ENCODE data around the gene CCDC13. TPM values are rescaled to one million over a fixed set of nuclear protein-coding genes. Genes with fewer than 3 reads are reported as not detected.
"Not testable (repeated sequence)": the region's sequence is repeated elsewhere in the genome, so short reads cannot be mapped to it uniquely, and the experiment has no call there.

Gene CCDC13
- under 1 TPM; 0.46 to 0.63 TPM for total RNA-seq

GRCh38 chr3:42772670-42773408, at the start of gene CCDC13:
Gene CCDC13, minus strand, starts transcription at chr3:42773253. Its CDS starts 14,908 bp downstream, at chr3:42758345.
- Mint-ChIP-seq H3K27ac (peak within 1 kb of the TSS; percentile 82), H3K4me1 (peaks cover 12% of the 10 kb centered on the region), H3K36me3 (ENCODE audit: low read depth) (no peaks in the 10 kb centered on the region), H3K9me3 (ENCODE audit: low read depth) (no peaks in the 10 kb centered on the region), H3K27me3 (no peaks in the 10 kb centered on the region), H3K4me3 (peak within 1 kb of the TSS; percentile 83)
- ChIA-PET CTCF (no interaction called here), POLR2A (no interaction called here)
- ATAC-seq (peak; percentile 96), DNase-seq (peak; percentile 96)
- intact Hi-C loops (cut with DNase I, micrococcal nuclease), result loop anchor here (1.0 to 10.0 kb wide), 8 partner anchors 31 to 918 kb away; partner anchors contain the start of genes HIGD1A (in 2 of the 2), SNRK (in 1 of the 2), SS18L2 (in 1 of the 2) and VIPR1 (in 1 of the 2)

DNA sequence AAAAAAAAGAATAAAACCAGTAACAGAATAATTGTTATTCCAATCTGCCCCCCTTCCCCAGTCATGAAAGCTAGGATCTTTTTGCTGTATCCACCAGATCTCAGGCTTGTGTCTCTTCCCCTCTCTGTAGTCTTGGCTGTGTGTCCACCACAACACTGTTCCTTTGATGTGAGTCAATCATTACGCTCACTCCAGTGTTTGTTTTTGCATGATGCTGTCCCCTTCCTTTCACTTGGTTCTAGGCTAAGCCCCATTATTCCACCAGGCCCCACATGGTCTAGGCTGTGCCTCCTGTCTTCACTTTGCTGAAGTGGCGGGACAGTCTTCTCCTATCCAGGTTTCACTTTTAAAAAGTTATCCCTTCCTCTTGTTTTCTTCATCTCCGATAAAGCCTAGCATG, 49.8 kb upstream of the CCDC13 start:
- H3K27ac Mint-ChIP-seq, result no peak overlapping the region
- no peak for ATAC-seq
- H3K4me1 Mint-ChIP-seq, result no peaks in the 10 kb centered on the region
- no peaks in the 10 kb centered on the region for H3K9me3 Mint-ChIP-seq (ENCODE audit: low read depth)
- POLR2A ChIA-PET, result no interaction called here
- intact Hi-C loops (cut with DNase I, micrococcal nuclease), result no loop called here
- no peak for DNase-seq
- CTCF ChIA-PET, result interaction anchor here (1.4 kb wide), 1 partner anchor 8 kb away, joined by 6 read pairs; no protein-coding TSS in a partner anchor
- H3K4me3 Mint-ChIP-seq, result no peak overlapping the region
- H3K27me3 Mint-ChIP-seq, result peaks cover 2% of the 10 kb centered on the region
- no peaks in the 10 kb centered on the region for H3K36me3 Mint-ChIP-seq (ENCODE audit: low read depth)

DNA sequence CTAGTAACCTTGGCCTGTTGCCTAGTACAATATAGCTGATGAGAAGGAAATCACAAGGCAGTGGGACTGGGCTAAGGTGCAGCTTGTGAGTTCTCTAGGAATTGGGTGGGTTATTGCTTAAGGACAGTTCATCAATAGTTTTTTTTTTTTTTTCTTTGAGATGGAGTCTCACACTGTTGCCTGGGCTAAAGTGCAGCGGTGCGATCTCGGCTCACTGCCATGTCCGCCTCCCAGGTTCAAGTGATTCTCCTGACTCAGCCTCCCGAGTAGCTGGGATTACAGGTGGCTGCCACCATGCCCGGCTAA, 47.6 kb upstream of the CCDC13 start:
- no peaks in the 10 kb centered on the region for H3K36me3 Mint-ChIP-seq (ENCODE audit: low read depth)
- intact Hi-C loops (cut with DNase I, micrococcal nuclease), result no loop called here
- H3K4me1 Mint-ChIP-seq, result no peaks in the 10 kb centered on the region
- POLR2A ChIA-PET, result no interaction called here
- H3K9me3 Mint-ChIP-seq (ENCODE audit: low read depth), result no peaks in the 10 kb centered on the region
- DNase-seq (no peak), ATAC-seq (no peak)
- CTCF ChIA-PET, result interaction anchor here (0.7 to 1.4 kb wide), 4 partner anchors 11 to 91 kb away, joined by 3 to 6 read pairs (median 3); partner anchors contain the start of gene ACKR2
- H3K27ac Mint-ChIP-seq, result no peak overlapping the region
- H3K4me3 Mint-ChIP-seq, result no peak overlapping the region
- H3K27me3 Mint-ChIP-seq, result peaks cover 2% of the 10 kb centered on the region

DNA sequence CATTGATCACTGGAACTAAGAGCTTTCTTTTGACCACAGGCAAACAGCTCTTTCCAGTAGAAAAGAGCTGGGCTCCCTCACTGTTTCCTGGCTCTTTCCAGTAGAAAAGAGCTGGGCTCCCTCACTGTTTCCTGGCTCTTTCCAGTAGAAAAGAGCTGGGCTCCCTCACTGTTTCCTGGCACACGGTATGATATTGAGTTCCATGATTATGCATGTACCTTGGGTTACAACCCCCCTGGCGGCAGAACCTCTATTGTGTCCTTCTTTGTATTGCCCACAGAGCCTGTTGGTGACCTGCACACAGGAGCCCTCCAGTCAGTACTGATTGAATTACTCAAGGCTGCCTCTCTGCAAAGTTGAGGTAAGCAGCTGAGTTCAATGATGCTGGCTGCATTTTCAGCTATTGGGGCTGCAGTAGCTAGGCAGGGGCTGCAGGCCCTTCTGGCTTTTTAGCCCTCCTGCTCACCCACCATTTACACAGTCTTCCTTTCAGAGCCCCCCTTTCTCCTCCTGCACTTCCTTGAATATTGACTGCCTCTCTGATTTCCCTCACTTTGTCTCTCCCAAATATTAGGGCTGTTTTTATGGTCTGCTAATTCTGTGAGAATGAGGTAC, 46.4 kb upstream of the CCDC13 start:
- ATAC-seq, result no peak
- DNase-seq, result no peak
- Mint-ChIP-seq H3K9me3 (ENCODE audit: low read depth) (no peaks in the 10 kb centered on the region), H3K27ac (no peak overlapping the region), H3K27me3 (peaks cover 2% of the 10 kb centered on the region), H3K36me3 (ENCODE audit: low read depth) (no peaks in the 10 kb centered on the region), H3K4me3 (no peak overlapping the region), H3K4me1 (no peaks in the 10 kb centered on the region)
- intact Hi-C loops (cut with DNase I, micrococcal nuclease), result no loop called here
- ChIA-PET POLR2A (no interaction called here), CTCF (interaction anchor here (0.5 to 1.4 kb wide), 4 partner anchors 12 to 56 kb away, joined by 3 to 6 read pairs (median 4); partner anchors contain the start of gene CYP8B1)

- no peak for ATAC-seq
- CTCF ChIA-PET, result interaction anchor here (3.4 kb wide), 1 partner anchor 15 kb away, joined by 15 read pairs; no protein-coding TSS in a partner anchor
- H3K27me3 Mint-ChIP-seq, result peaks cover 3% of the 10 kb centered on the region
- no peaks in the 10 kb centered on the region for H3K9me3 Mint-ChIP-seq (ENCODE audit: low read depth)
- POLR2A ChIA-PET, result interaction anchor here (0.6 kb wide), 1 partner anchor 306 kb away, joined by 6 read pairs; no protein-coding TSS in a partner anchor
- no peak for DNase-seq
- H3K27ac Mint-ChIP-seq, result no peak overlapping the region
- H3K4me1 Mint-ChIP-seq, result no peaks in the 10 kb centered on the region
- no peaks in the 10 kb centered on the region for H3K36me3 Mint-ChIP-seq (ENCODE audit: low read depth)
- intact Hi-C loops (cut with DNase I, micrococcal nuclease), result no loop called here
- H3K4me3 Mint-ChIP-seq, result no peak overlapping the region
Observed at GRCh38 chr3:42815826-42816225, 42.8 kb upstream of the CCDC13 start.

DNA sequence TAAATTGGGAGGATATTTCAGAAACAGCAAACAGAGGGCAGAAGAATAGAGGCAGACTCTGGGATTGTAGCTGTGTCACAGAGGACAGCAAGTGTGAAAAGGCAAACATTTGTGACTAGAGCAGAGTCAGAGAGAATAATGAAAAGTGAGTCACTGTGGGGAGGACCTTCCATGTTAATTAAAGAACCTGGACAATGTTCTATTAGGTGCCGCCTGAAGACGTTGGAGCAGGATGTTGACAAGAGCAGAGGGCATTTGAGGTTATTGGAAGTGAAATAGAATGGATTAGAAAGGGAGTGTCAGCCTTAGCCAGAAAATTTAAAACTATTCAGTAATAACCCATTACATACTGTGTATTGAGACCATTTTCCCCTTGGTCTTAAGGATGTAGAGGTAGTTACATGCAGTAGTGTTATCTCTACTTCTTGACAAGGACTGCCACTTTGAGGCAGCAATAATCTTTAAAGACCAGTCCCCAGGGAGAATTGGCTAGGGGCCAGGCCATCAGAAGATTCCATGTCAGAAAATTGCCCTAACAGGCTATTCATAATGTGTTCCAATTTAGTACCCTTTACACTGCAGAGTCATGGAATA, 42.0 kb upstream of the CCDC13 start:
- ChIA-PET CTCF (interaction anchor here (1.0 to 3.4 kb wide), 2 partner anchors 16 to 54 kb away, joined by 3 to 15 read pairs; no protein-coding TSS in a partner anchor), POLR2A (interaction anchor here (0.6 kb wide), 1 partner anchor 306 kb away, joined by 6 read pairs; no protein-coding TSS in a partner anchor)
- ATAC-seq (no peak), DNase-seq (no peak)
- H3K4me3 Mint-ChIP-seq, result no peak overlapping the region
- H3K4me1 Mint-ChIP-seq, result no peaks in the 10 kb centered on the region
- intact Hi-C loops (cut with DNase I, micrococcal nuclease), result no loop called here
- no peaks in the 10 kb centered on the region for H3K9me3 Mint-ChIP-seq (ENCODE audit: low read depth)
- no peak overlapping the region for H3K27ac Mint-ChIP-seq
- no peaks in the 10 kb centered on the region for H3K36me3 Mint-ChIP-seq (ENCODE audit: low read depth)
- H3K27me3 Mint-ChIP-seq, result peaks cover 3% of the 10 kb centered on the region

DNA sequence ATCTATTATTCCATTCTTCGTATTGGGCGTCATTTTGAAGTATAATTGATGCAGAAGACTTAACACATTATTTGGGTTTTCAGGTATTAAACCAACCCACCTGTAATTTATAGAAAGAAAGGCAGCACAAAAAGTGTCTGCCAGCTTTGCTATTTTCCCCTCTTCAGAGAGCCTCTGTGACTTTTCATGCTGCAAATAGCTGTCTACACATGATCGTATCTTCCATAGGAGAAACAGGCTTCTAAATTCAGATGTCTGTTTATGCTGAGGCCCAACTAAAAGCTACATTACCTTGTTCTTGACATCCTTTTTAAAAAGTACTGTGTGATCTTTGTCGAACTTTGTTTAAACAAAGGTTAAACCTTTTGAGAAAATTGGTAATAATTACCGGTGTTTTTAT, 41.2 kb upstream of the CCDC13 start:
- Mint-ChIP-seq H3K9me3 (ENCODE audit: low read depth) (no peaks in the 10 kb centered on the region), H3K36me3 (ENCODE audit: low read depth) (no peaks in the 10 kb centered on the region), H3K27ac (no peak overlapping the region), H3K4me3 (no peak overlapping the region), H3K4me1 (no peaks in the 10 kb centered on the region), H3K27me3 (peaks cover 2% of the 10 kb centered on the region)
- no peak for ATAC-seq
- POLR2A ChIA-PET, result interaction anchor here (0.6 kb wide), 1 partner anchor 12 kb away, joined by 3 read pairs; no protein-coding TSS in a partner anchor
- intact Hi-C loops (cut with DNase I, micrococcal nuclease), result no loop called here
- DNase-seq, result no peak
- CTCF ChIA-PET, result interaction anchor here (1.0 to 3.4 kb wide), 2 partner anchors 17 to 55 kb away, joined by 3 to 15 read pairs; no protein-coding TSS in a partner anchor

DNA sequence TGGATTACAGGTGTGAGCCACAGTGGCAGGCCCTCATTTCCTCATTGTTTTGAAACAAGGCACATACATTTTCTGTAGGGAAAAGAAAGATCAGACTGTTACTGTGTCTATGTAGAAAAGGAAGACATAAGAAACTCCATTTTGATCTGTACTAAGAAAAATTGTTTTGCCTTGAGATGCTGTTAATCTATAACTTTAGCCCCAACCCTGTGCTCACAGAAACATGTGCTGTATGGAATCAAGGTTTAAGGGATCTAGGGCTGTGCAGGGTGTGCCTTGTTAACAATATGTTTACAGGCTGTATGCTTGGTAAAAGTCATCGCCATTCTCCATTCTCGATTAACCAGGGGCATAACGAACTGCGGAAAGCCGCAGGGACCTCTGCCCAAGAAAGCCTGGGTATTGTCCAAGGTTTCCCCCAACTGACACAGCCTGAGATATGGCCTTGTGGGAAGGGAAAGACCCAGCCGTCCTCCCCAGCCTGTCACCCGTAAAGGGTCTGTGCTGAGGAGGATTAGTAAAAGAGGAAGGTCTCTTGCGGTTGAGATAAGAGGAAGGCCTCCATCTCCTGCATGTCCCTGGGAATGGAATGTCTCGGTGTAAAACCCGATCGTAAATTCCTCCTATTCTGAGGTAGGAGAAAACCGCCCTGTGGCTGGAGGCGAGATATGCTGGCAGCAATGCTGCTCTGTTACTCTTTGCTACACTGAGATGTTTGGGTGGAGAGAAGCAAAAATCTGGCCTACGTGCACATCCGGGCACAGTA, 38.2 kb upstream of the CCDC13 start:
- H3K4me3 Mint-ChIP-seq; intact Hi-C loops (cut with DNase I, micrococcal nuclease); ATAC-seq; H3K27ac Mint-ChIP-seq; POLR2A ChIA-PET; DNase-seq; CTCF ChIA-PET; H3K36me3 Mint-ChIP-seq (ENCODE audit: low read depth); H3K9me3 Mint-ChIP-seq (ENCODE audit: low read depth); H3K4me1 Mint-ChIP-seq; H3K27me3 Mint-ChIP-seq: not testable (repeated sequence)

DNA sequence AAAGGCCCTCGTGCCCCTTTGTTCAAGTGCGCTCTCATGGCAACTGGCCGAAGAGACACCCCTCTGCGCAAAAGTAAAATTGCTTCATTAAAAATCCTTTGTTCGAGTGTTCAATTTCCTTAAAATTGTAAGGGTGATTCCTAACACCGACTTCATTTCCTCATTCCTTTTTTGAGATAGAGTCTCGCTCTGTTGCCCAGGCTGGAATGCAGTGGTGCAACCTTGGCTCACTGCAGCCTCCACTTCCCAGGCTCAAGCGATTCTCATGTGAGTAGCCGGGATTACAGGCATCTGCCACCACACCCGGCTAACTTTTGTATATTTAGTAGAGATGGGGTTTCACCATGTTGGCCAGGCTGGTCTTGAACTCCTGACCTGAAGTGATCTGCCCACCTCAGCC, 37.7 kb upstream of the CCDC13 start:
- H3K9me3 Mint-ChIP-seq (ENCODE audit: low read depth); H3K4me3 Mint-ChIP-seq; intact Hi-C loops (cut with DNase I, micrococcal nuclease); POLR2A ChIA-PET; DNase-seq; H3K36me3 Mint-ChIP-seq (ENCODE audit: low read depth); H3K4me1 Mint-ChIP-seq; H3K27me3 Mint-ChIP-seq; H3K27ac Mint-ChIP-seq; ATAC-seq: not testable (repeated sequence)
- CTCF ChIA-PET, result interaction anchor here (0.7 kb wide), 1 partner anchor 168 kb away, joined by 3 read pairs; no protein-coding TSS in a partner anchor

DNA sequence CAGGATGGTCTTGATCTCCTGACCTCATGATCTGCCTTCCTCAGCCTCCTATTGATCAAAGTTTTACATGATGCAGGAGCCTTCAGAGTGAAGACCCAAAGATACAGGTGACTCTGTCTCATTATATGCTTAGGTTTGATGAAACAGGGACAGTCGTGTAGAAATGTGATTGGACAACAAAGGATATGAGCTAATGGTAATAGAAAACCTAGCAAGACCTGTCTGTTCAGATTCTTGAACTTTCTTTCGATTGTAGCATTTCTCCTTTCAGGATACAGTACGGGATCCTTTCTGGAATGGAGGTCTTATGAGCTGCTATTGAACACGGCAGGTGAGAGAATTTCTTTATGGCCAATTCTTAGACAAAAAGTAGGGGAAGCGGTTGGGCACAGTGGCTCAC, 36.1 kb upstream of the CCDC13 start, which contains the start of gene ACKR2:
ACKR2 (plus strand) TSS at position 244 of the 400 bp plus-strand sequence. CDS start 55,058 bp downstream, outside the sequence.
- POLR2A ChIA-PET, result no interaction called here
- H3K27me3 Mint-ChIP-seq, result peaks cover 8% of the 10 kb centered on the region
- no peak within 1 kb of the TSS for H3K4me3 Mint-ChIP-seq
- H3K4me1 Mint-ChIP-seq, result peaks cover 8% of the 10 kb centered on the region
- intact Hi-C loops (cut with DNase I, micrococcal nuclease), result loop anchor here in 1 of 2 experiments (10.0 kb wide), 2 partner anchors 476 to 886 kb away; partner anchors contain the start of genes ABHD5 and SNRK
- DNase-seq, result no peak
- ATAC-seq, result no peak
- CTCF ChIA-PET, result interaction anchor here (1.2 to 1.4 kb wide), 2 partner anchors 12 to 322 kb away, joined by 3 to 4 read pairs; no protein-coding TSS in a partner anchor
- H3K9me3 Mint-ChIP-seq (ENCODE audit: low read depth), result no peaks in the 10 kb centered on the region
- no peaks in the 10 kb centered on the region for H3K36me3 Mint-ChIP-seq (ENCODE audit: low read depth)
- no peak within 1 kb of the TSS for H3K27ac Mint-ChIP-seq

Data from activated CD4-positive, alpha-beta T cell treated with anti-CD3 and anti-CD28 coated beads for 36 hours (primary cell).